A549 (cell line): ENCODE measurements around the gene CCNB1IP1. TPM values are rescaled to one million over a fixed set of nuclear protein-coding genes. Genes with fewer than 3 reads are reported as not detected.

Source experiments
- ATAC-seq, 2 experiments: fragments of 200-7000 bp in 1 of 2; fragments of >200 bp in 1 of 2; cut with Nextera tagmentation in 1 of 2; cut with Tn5 transposase in 1 of 2; 3 replicates each; pipeline versions ENCODE4 v1.8.0 to v1.9.1; 2018 to 2020; ENCODE audit warnings: mild to moderate bottlenecking in 1 of 2, moderate library complexity in 1 of 2
- CTCF ChIA-PET: fragments of 300-600 bp; sonication (Branson Sonifier 250); formaldehyde crosslinking; extraction: SDS; loops from one replicate; lab custom pipeline; 2021; ENCODE audit warnings: antibody characterized with exemption, inconsistent platforms; lab: Yijun Ruan, JAX
- POLR2A ChIA-PET: fragments of 350-600 bp; formaldehyde crosslinking; extraction: SDS; loops from one replicate; lab custom pipeline; 2021; ENCODE audit warnings: antibody characterized with exemption, inconsistent platforms; lab: Yijun Ruan, JAX
- DNase-seq, 2 experiments: peaks; one replicate each; pipeline versions ENCODE4 v3.0.0 to v3.0.0-alpha.2; 2011 to 2016; ENCODE audit warnings: low read depth in 1 of 2, low spot score in 1 of 2
- FAIRE-seq: peaks from 2 replicates; lab custom pipeline; 2011; peaks lifted over from hg19 to GRCh38; lab: Jason Lieb, UNC
- H3K27ac ChIP-seq, 2 experiments: fragments of >200 bp; sonication (Bioruptor Twin); formaldehyde crosslinking; 3 replicates each; pipeline ENCODE4 v1.5.1; 2016 to 2017
- H3K4me1 ChIP-seq: fragments of >200 bp; sonication (Bioruptor Twin); formaldehyde crosslinking; 3 replicates; pipeline ENCODE4 v1.6.1; 2016
- H3K4me2 ChIP-seq: fragments of >200 bp; sonication (Bioruptor Twin); formaldehyde crosslinking; 3 replicates; pipeline ENCODE4 v1.6.1; 2016
- H3K4me3 ChIP-seq: fragments of >200 bp; sonication (Bioruptor Twin); formaldehyde crosslinking; 3 replicates; pipeline ENCODE4 v1.5.1; 2016
- H3K9me3 ChIP-seq: fragments of >200 bp; sonication (Bioruptor Twin); formaldehyde crosslinking; 3 replicates; pipeline ENCODE4 v1.6.1; 2016
- ATOH8 ChIP-seq: fragments of 250-450 bp; sonication (Bioruptor Pico); IDR thresholded peaks from 2 replicates; pipeline ENCODE4 v1.5.0; 2020; ENCODE audit warnings: low read depth, mild to moderate bottlenecking, moderate library complexity
- CEBPB ChIP-seq, 2 experiments: fragments of >200 bp in 1 of 2; sonication (Bioruptor Twin) in 1 of 2; formaldehyde crosslinking in 1 of 2; IDR thresholded peaks; 2 replicates each; pipeline ENCODE4 v1.6.1; 2012 to 2016
- CHD4 ChIP-seq: fragments of 200-600 bp; sonication (generic); IDR thresholded peaks from 2 replicates; pipeline ENCODE4 v1.6.1; 2016; ENCODE audit warnings: antibody characterized with exemption, mild to moderate bottlenecking, borderline replicate concordance
- EHMT2 ChIP-seq: fragments of 200-600 bp; sonication (generic); IDR thresholded peaks from 2 replicates; pipeline ENCODE4 v1.6.1; 2016; ENCODE audit warnings: antibody characterized with exemption, low read depth, mild to moderate bottlenecking, moderate library complexity
- FOSL2 ChIP-seq, 2 experiments: fragments of 450-650 bp in 1 of 2; fragments of >200 bp in 1 of 2; sonication (Bioruptor Twin) in 1 of 2; formaldehyde crosslinking; IDR thresholded peaks; 2 replicates each; pipeline versions ENCODE4 v1.5.0 to v1.6.1; 2016 to 2020; ENCODE audit warnings: mild to moderate bottlenecking in 1 of 2, moderate library complexity in 1 of 2
- HDAC2 ChIP-seq: fragments of 200-600 bp; sonication (generic); IDR thresholded peaks from 2 replicates; pipeline ENCODE4 v1.6.1; 2016
- HEYL ChIP-seq: fragments of 250-450 bp; sonication (Bioruptor Pico); IDR thresholded peaks from 2 replicates; pipeline ENCODE4 v1.8.0; 2021; ENCODE audit warnings: mild to moderate bottlenecking, moderate library complexity
- HOXA7 ChIP-seq: fragments of 250-450 bp; sonication (Bioruptor Pico); IDR thresholded peaks from 2 replicates; pipeline ENCODE4 v1.5.0; 2020; ENCODE audit warnings: mild to moderate bottlenecking, moderate library complexity
- JUN ChIP-seq, 2 experiments: fragments of >200 bp; sonication (Bioruptor Twin); formaldehyde crosslinking; IDR thresholded peaks; 2 replicates in 1 of 2; 3 replicates in 1 of 2; pipeline ENCODE4 v1.6.1; 2016 to 2017
- KDM1A ChIP-seq: fragments of 200-600 bp; sonication (generic); IDR thresholded peaks from 2 replicates; pipeline ENCODE4 v1.6.1; 2016; ENCODE audit warnings: low read depth, mild to moderate bottlenecking
- MAX ChIP-seq: IDR thresholded peaks from 2 replicates; pipeline ENCODE4 v1.6.1; 2012
- MAZ ChIP-seq: fragments of 150-350 bp; IDR thresholded peaks from 2 replicates; pipeline ENCODE4 v1.6.1; 2014; ENCODE audit warnings: antibody characterized with exemption, low read depth, low read length, borderline replicate concordance
- NR3C1 ChIP-seq: fragments of >200 bp; sonication (Bioruptor Twin); formaldehyde crosslinking; IDR thresholded peaks from 3 replicates; pipeline ENCODE4 v1.6.1; 2017
- PBX3 ChIP-seq: IDR thresholded peaks from 2 replicates; pipeline ENCODE4 v1.6.1; 2012
- PHF8 ChIP-seq: fragments of 200-600 bp; sonication (generic); IDR thresholded peaks from 2 replicates; pipeline ENCODE4 v1.6.1; 2016; ENCODE audit warnings: low read depth, mild to moderate bottlenecking, antibody characterized with exemption, moderate library complexity, borderline replicate concordance
- POLR2AphosphoS2 ChIP-seq: conservative IDR thresholded peaks from 2 replicates; pipeline ENCODE4 v1.6.1; 2012; ENCODE audit warnings: low read length, improper control_type of control experiment, inconsistent platforms
- RAD21 ChIP-seq, 2 experiments: fragments of >200 bp in 1 of 2; sonication (Bioruptor Twin) in 1 of 2; formaldehyde crosslinking in 1 of 2; IDR thresholded peaks in 1 of 2; conservative IDR thresholded peaks in 1 of 2; 2 replicates in 1 of 2; 3 replicates in 1 of 2; pipeline ENCODE4 v1.6.1; 2012 to 2018; ENCODE audit warnings: inconsistent platforms in 1 of 2
- RFX5 ChIP-seq: fragments of 450-650 bp; IDR thresholded peaks from 2 replicates; pipeline ENCODE4 v1.7.1; 2014; ENCODE audit warnings: antibody characterized with exemption, mild to moderate bottlenecking, moderate library complexity
- RNF2 ChIP-seq: fragments of 200-600 bp; sonication (generic); IDR thresholded peaks from 2 replicates; pipeline ENCODE4 v1.6.1; 2016; ENCODE audit warnings: low read depth, mild to moderate bottlenecking, antibody characterized with exemption, moderate library complexity, borderline replicate concordance
- SMC3 ChIP-seq: fragments of >200 bp; sonication (Bioruptor Twin); formaldehyde crosslinking; IDR thresholded peaks from 3 replicates; pipeline ENCODE4 v1.6.1; 2018; ENCODE audit warnings: inconsistent platforms
- ZNF302 ChIP-seq: fragments of 250-450 bp; sonication (Bioruptor Pico); IDR thresholded peaks from 2 replicates; pipeline ENCODE4 v1.9.0; 2021; ENCODE audit warnings: inconsistent platforms, mild to moderate bottlenecking, moderate library complexity
- WGBS: methylation state at CpG from one replicate; pipeline ENCODE4 v1.1.6; 2017; ENCODE audit errors: missing lambda C conversion rate; 5-methylcytosine and 5-hydroxymethylcytosine counted together
- polyA plus RNA-seq, 4 experiments: library from polyadenylated mRNA; depleted of rRNA in 3 of 4; stranded (reverse); fragments of >200 nt; fragmentation: RNase III in 1 of 4; extraction: RNeasy Plus Mini Kit Qiagen cat#74134 plus additional on column Dnase treatment in 1 of 4; gene quantifications; 2 replicates in 3 of 4; 3 replicates in 1 of 4; pipeline ENCODE4 v1.2.3, GENCODE V29; 2011 to 2017
- TF ChIP-seq, protein P1 (sequence below): IDR thresholded peaks from 2 replicates; pipeline ENCODE4 v1.6.1; 2012; ENCODE audit warnings: low read depth, borderline replicate concordance
- TF ChIP-seq, protein P2 (sequence below): fragments of >200 bp; sonication (Bioruptor Twin); formaldehyde crosslinking; IDR thresholded peaks from 2 replicates; pipeline ENCODE4 v1.6.1; 2016

CCNB1IP1 gene
- polyA plus RNA-seq, 2 of the 4 experiments (the other 2 are of a cell fraction): 30.8 to 121 TPM

DNA sequence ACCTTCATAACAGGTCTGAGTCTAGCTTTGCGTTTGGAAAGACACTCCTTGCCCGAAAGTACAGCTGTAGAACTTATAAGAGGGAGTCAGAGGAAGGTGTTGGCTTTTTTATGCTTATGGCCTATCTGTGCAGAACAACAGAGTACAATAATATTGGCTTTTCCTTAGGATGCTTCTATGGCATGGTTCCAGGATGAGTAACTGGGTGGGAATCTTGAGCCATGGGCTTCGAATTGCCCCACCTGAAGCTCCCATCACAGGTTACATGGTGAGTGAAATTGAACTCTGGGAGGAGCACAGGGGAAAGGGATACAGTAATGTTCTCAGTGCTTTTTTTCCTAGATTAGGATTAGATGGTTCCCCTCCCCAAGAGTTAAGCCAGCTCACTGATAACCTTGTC, 23.3 kb upstream of the CCNB1IP1 start (continued):
- TF ChIP-seq, protein P1, sequence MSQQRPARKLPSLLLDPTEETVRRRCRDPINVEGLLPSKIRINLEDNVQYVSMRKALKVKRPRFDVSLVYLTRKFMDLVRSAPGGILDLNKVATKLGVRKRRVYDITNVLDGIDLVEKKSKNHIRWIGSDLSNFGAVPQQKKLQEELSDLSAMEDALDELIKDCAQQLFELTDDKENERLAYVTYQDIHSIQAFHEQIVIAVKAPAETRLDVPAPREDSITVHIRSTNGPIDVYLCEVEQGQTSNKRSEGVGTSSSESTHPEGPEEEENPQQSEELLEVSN: no peak
- no peak for TF ChIP-seq PHF8

GRCh38 chr14:20350860-20351259, 17.8 kb upstream of the CCNB1IP1 start:
- FAIRE-seq (no peak), DNase-seq (no peak), ATAC-seq (peak; percentile 45 to 68; a peak in 3 of 6 replicates)
- CTCF ChIA-PET: interaction anchor here (0.7 to 2.3 kb wide), 8 partner anchors 9 to 258 kb away, joined by 3 to 13 read pairs (median 4); no protein-coding TSS in a partner anchor
- no peaks in the 10 kb centered on the region for H3K4me1 ChIP-seq
- no peak overlapping the region for H3K4me2 ChIP-seq
- POLR2A ChIA-PET: no interaction called here
- no peak overlapping the region for H3K27ac ChIP-seq
- TF ChIP-seq MAZ: no peak
- TF ChIP-seq ATOH8: no peak
- no peak for TF ChIP-seq SMC3
- TF ChIP-seq RAD21 (conservative IDR thresholded peaks at IDR 0.05 in 1 of 2, IDR thresholded peaks at IDR 0.05 in 1 of 2): 0 out of 5 replicates have a peak, but pooled peaks of 1 of the 2 experiments have one; percentile 2
- TF ChIP-seq POLR2AphosphoS2: no peak
- no peak overlapping the region for H3K4me3 ChIP-seq
- H3K9me3 ChIP-seq: no peaks in the 10 kb centered on the region

GRCh38 chr14:20350282-20350681, 17.2 kb upstream of the CCNB1IP1 start:
- ATAC-seq: no peak
- WGBS: 92% methylated on average over 2 of the region's 2 CpGs

DNA sequence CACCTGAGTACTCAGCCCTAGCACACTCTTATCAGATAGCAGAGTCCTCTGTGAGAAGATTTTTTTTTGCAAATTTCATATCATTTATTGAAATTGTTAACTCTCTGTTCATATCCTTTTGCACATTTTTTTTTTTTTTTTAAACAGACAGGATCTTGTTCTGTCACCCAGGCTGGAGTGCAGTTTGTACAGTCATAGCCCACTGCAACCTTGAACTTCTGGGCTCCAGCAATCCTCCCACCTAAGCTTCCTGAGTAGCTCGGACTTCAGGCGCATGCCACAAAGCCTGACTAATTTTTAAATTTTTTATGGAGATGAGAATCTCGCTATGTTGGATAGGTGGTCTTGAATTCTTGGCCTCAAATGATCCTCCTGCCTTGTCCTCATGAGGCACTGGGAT, 14.7 kb upstream of the CCNB1IP1 start:
- DNase-seq: no peak
- no peak for FAIRE-seq
- POLR2A ChIA-PET: interaction anchor here (0.6 kb wide), 1 partner anchor 627 kb away, joined by 4 read pairs; no protein-coding TSS in a partner anchor
- no peak overlapping the region for H3K4me3 ChIP-seq
- ATAC-seq: no peak
- H3K27ac ChIP-seq: no peak overlapping the region
- H3K9me3 ChIP-seq: no peaks in the 10 kb centered on the region
- no peak overlapping the region for H3K4me2 ChIP-seq
- 93% methylated on average over 3 of the region's 3 CpGs for WGBS
- H3K4me1 ChIP-seq: no peaks in the 10 kb centered on the region
- CTCF ChIA-PET: no interaction called here
- TF ChIP-seq HEYL (CRISPR knock-in tag) (no peak), PBX3 (no peak)

More at GRCh38 chr14:20350282-20350681, 17.2 kb upstream of the CCNB1IP1 start:
- no peak overlapping the region for H3K4me2 ChIP-seq
- ChIA-PET CTCF (interaction anchor here (0.8 to 1.6 kb wide), 7 partner anchors 8 to 259 kb away, joined by 3 to 13 read pairs (median 3); no protein-coding TSS in a partner anchor), POLR2A (no interaction called here)
- no peak overlapping the region for H3K4me3 ChIP-seq
- TF ChIP-seq FOSL2 (IDR thresholded peaks at IDR 0.05) (no peak), FOSL2 (CRISPR knock-in tag; IDR thresholded peaks at IDR 0.05) (0 out of 2 replicates have a peak, but pooled peaks have one; percentile 28), KDM1A (no peak)
- H3K27ac ChIP-seq: no peak overlapping the region
- FAIRE-seq (no peak), DNase-seq (no peak)
- H3K4me1 ChIP-seq: no peaks in the 10 kb centered on the region
- H3K9me3 ChIP-seq: no peaks in the 10 kb centered on the region

- H3K4me2 ChIP-seq: no peak overlapping the region
- WGBS: 95% methylated on average over 1 of the region's 1 CpG
- H3K27ac ChIP-seq: no peak overlapping the region
- no peaks in the 10 kb centered on the region for H3K9me3 ChIP-seq
- no peak for FAIRE-seq
- ChIA-PET CTCF (no interaction called here), POLR2A (no interaction called here)
- no peak for ATAC-seq
- H3K4me3 ChIP-seq: no peak overlapping the region
- peaks cover 1% of the 10 kb centered on the region; the same call in 1 of the 3 replicates for H3K4me1 ChIP-seq
- no peak for DNase-seq
- TF ChIP-seq, protein P2, sequence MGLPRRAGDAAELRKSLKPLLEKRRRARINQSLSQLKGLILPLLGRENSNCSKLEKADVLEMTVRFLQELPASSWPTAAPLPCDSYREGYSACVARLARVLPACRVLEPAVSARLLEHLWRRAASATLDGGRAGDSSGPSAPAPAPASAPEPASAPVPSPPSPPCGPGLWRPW: no peak
- no peak for TF ChIP-seq CHD4
- no peak for TF ChIP-seq NR3C1
- TF ChIP-seq HDAC2: no peak
- no peak for TF ChIP-seq RFX5
- no peak for TF ChIP-seq ATOH8
- no peak for TF ChIP-seq JUN (IDR thresholded peaks at IDR 0.05)
- no peak for TF ChIP-seq ZNF302 (CRISPR knock-in tag)
- TF ChIP-seq RNF2: no peak
- TF ChIP-seq HEYL (CRISPR knock-in tag): no peak
- TF ChIP-seq HOXA7: no peak
- TF ChIP-seq MAX: no peak
- no peak for TF ChIP-seq CEBPB (IDR thresholded peaks at IDR 0.05)
- no peak for TF ChIP-seq PHF8
- TF ChIP-seq MAZ: no peak
- TF ChIP-seq EHMT2: no peak
Observed at GRCh38 chr14:20346713-20347112, 13.6 kb upstream of the CCNB1IP1 start.
